ENCODE data around the gene SLC9A1. TPM values are rescaled to one million over a fixed set of nuclear protein-coding genes. Genes with fewer than 3 reads are reported as not detected.

Gene SLC9A1
- polyA plus RNA-seq, 1 of the 3 experiments (the other 2 are of a cell fraction): 11.4 TPM

GRCh38 chr1:27086026-27086425 lies 68.9 kb downstream of the SLC9A1 start:
- TF ChIP-seq USF2 (IDR thresholded peaks at IDR 0.05; ENCODE audit: borderline replicate concordance, low read depth, low read length) (no peak), ZBTB33 (IDR thresholded peaks at IDR 0.05; ENCODE audit: borderline replicate concordance, low read depth) (no peak), MAX (IDR thresholded peaks at IDR 0.05; ENCODE audit: low read depth) (no peak), SMC3 (IDR thresholded peaks at IDR 0.05; ENCODE audit: low read depth, low read length) (no peak), TCF12 (IDR thresholded peaks at IDR 0.05) (no peak), RAD21 (IDR thresholded peaks at IDR 0.05; ENCODE audit: low read length) (no peak), YY1 (IDR thresholded peaks at IDR 0.05; ENCODE audit: low read depth) (no peak), EZH2phosphoT487 (IDR thresholded peaks at IDR 0.05; ENCODE audit: borderline replicate concordance, low read depth) (no peak), JUND (IDR thresholded peaks at IDR 0.05) (no peak)
- POLR2A ChIA-PET: no interaction called here
- no peaks in the 10 kb centered on the region for H3K36me3 ChIP-seq (replicated peaks in 1 of 2; ENCODE audit: control insufficient read depth in 1 of 2, insufficient read depth in 2 of 2, low read length in 1 of 2)
- WGBS (ENCODE audit: low lambda C conversion rate): 33% methylated on average over 3 of the region's 3 CpGs
- H4K20me1 ChIP-seq (ENCODE audit: insufficient read depth): no peaks in the 10 kb centered on the region
- peaks cover 3% of the 10 kb centered on the region for H3F3A ChIP-seq (replicated peaks; ENCODE audit: insufficient read depth)
- no peaks in the 10 kb centered on the region for H3K4me1 ChIP-seq (ENCODE audit: control insufficient read depth in 1 of 2, insufficient read depth in 2 of 2, low read depth in 1 of 2, low read length in 1 of 2)
- H3K27me3 ChIP-seq (ENCODE audit: insufficient read depth): peaks cover 18% of the 10 kb centered on the region; the same call in 1 of the 2 replicates
- H3K27ac ChIP-seq (ENCODE audit: low read depth in 2 of 2, low read length in 1 of 2): no peak overlapping the region
- no peaks in the 10 kb centered on the region for H3K9me2 ChIP-seq
- no peak overlapping the region for H3K4me2 ChIP-seq
- H3K9me3 ChIP-seq: no peaks in the 10 kb centered on the region
- H3K9ac ChIP-seq: no peak overlapping the region
- DNase-seq: no peak
- H2AFZ ChIP-seq (ENCODE audit: low read depth): no peak overlapping the region
- H3K4me3 ChIP-seq (ENCODE audit: low read depth in 2 of 2, low read length in 1 of 2): no peak overlapping the region
- CTCF ChIA-PET: interaction anchor here (23.4 kb wide), 1 partner anchor 42 kb away, joined by 1084 read pairs; no protein-coding TSS in a partner anchor
- no peaks in the 10 kb centered on the region for H3K79me2 ChIP-seq (ENCODE audit: insufficient read depth)

GRCh38 chr1:27084107-27084506 lies 70.8 kb downstream of the SLC9A1 start:
- Histone ChIP-seq H3K9ac (no peak overlapping the region), H3K9me3 (no peaks in the 10 kb centered on the region), H3K4me1 (ENCODE audit: control insufficient read depth in 1 of 2, insufficient read depth in 2 of 2, low read depth in 1 of 2, low read length in 1 of 2) (no peaks in the 10 kb centered on the region), H2AFZ (ENCODE audit: low read depth) (no peak overlapping the region), H3K27ac (ENCODE audit: low read depth in 2 of 2, low read length in 1 of 2) (no peak overlapping the region), H3K27me3 (ENCODE audit: insufficient read depth) (peaks cover 12% of the 10 kb centered on the region; the same call in 1 of the 2 replicates), H4K20me1 (ENCODE audit: insufficient read depth) (no peaks in the 10 kb centered on the region), H3K9me2 (no peaks in the 10 kb centered on the region), H3K4me2 (no peak overlapping the region), H3K4me3 (ENCODE audit: low read depth in 2 of 2, low read length in 1 of 2) (no peak overlapping the region), H3F3A (replicated peaks; ENCODE audit: insufficient read depth) (peaks cover 3% of the 10 kb centered on the region), H3K36me3 (replicated peaks in 1 of 2; ENCODE audit: control insufficient read depth in 1 of 2, insufficient read depth in 2 of 2, low read length in 1 of 2) (no peaks in the 10 kb centered on the region), H3K79me2 (ENCODE audit: insufficient read depth) (no peaks in the 10 kb centered on the region)
- no peak for DNase-seq
- POLR2A ChIA-PET: no interaction called here
- CTCF ChIA-PET: interaction anchor here (1.3 to 23.4 kb wide), 2 partner anchors 13 to 40 kb away, joined by 8 to 1084 read pairs; no protein-coding TSS in a partner anchor
- WGBS (ENCODE audit: low lambda C conversion rate): 41% methylated on average over 4 of the region's 4 CpGs
- TF ChIP-seq ELF1 (IDR thresholded peaks at IDR 0.05) (no peak), USF2 (IDR thresholded peaks at IDR 0.05; ENCODE audit: borderline replicate concordance, low read depth, low read length) (no peak), TCF12 (IDR thresholded peaks at IDR 0.05) (no peak), POLR2AphosphoS5 (IDR thresholded peaks at IDR 0.05; ENCODE audit: low read depth, low read length) (no peak), NFIC (IDR thresholded peaks at IDR 0.05; ENCODE audit: borderline replicate concordance) (no peak), MXI1 (IDR thresholded peaks at IDR 0.05; ENCODE audit: low read depth, low read length) (no peak), MAX (IDR thresholded peaks at IDR 0.05; ENCODE audit: low read depth) (no peak), FOSL2 (IDR thresholded peaks at IDR 0.05; ENCODE audit: borderline replicate concordance, low read depth) (no peak), FOXJ3 (CRISPR knock-in tag; IDR thresholded peaks at IDR 0.05) (no peak), PBX3 (IDR thresholded peaks at IDR 0.05) (no peak), RCOR1 (IDR thresholded peaks at IDR 0.05; ENCODE audit: low read length) (no peak), EP300 (IDR thresholded peaks at IDR 0.05; ENCODE audit: borderline replicate concordance in 1 of 2, low read depth in 1 of 2, low read length in 1 of 2) (no peak), NRF1 (IDR thresholded peaks at IDR 0.05; ENCODE audit: low read depth, low read length) (no peak), RXRA (IDR thresholded peaks at IDR 0.05; ENCODE audit: borderline replicate concordance, low read depth) (no peak)
